Neutrophil (primary cell): ENCODE data around the gene UBASH3A.

Experiments
- H3K27ac ChIP-seq: fragments of 200-600 bp; sonication (generic); 2 replicates; pipeline ENCODE4 v1.5.1; 2016; ENCODE audit warnings: mild to moderate bottlenecking, moderate library complexity
- H3K27me3 ChIP-seq: fragments of 200-600 bp; sonication (generic); 2 replicates; pipeline ENCODE4 v1.6.0; 2016; ENCODE audit warnings: mild to moderate bottlenecking
- H3K36me3 ChIP-seq: fragments of 200-600 bp; sonication (generic); 2 replicates; pipeline ENCODE4 v1.5.1; 2017
- H3K4me1 ChIP-seq, 2 experiments: fragments of 200-600 bp in 1 of 2; sonication (generic) in 1 of 2; 1 replicate in 1 of 2; 2 replicates in 1 of 2; pipeline versions ENCODE4 v1.5.1 to v1.6.1; 2013 to 2016; ENCODE audit warnings: low read depth in 1 of 2, low read length in 1 of 2, mild to moderate bottlenecking in 1 of 2, moderate library complexity in 1 of 2; ENCODE audit not compliant: control insufficient read depth in 1 of 2, insufficient read depth in 1 of 2
- H3K4me3 ChIP-seq, 2 experiments: fragments of 200-600 bp in 1 of 2; sonication (generic) in 1 of 2; 1 replicate in 1 of 2; 2 replicates in 1 of 2; pipeline ENCODE4 v1.5.1; 2013 to 2016; ENCODE audit warnings: low read depth in 1 of 2, low read length in 1 of 2, mild to moderate bottlenecking in 1 of 2, moderate library complexity in 1 of 2
- H3K9me3 ChIP-seq: fragments of 200-600 bp; sonication (generic); 2 replicates; pipeline ENCODE4 v1.5.1; 2016
- TF ChIP-seq, protein P1 (sequence below): fragments of 200-600 bp; sonication (generic); IDR thresholded peaks from 2 replicates; pipeline ENCODE4 v1.5.1; 2016; ENCODE audit warnings: antibody characterized with exemption

UBASH3A gene

DNA sequence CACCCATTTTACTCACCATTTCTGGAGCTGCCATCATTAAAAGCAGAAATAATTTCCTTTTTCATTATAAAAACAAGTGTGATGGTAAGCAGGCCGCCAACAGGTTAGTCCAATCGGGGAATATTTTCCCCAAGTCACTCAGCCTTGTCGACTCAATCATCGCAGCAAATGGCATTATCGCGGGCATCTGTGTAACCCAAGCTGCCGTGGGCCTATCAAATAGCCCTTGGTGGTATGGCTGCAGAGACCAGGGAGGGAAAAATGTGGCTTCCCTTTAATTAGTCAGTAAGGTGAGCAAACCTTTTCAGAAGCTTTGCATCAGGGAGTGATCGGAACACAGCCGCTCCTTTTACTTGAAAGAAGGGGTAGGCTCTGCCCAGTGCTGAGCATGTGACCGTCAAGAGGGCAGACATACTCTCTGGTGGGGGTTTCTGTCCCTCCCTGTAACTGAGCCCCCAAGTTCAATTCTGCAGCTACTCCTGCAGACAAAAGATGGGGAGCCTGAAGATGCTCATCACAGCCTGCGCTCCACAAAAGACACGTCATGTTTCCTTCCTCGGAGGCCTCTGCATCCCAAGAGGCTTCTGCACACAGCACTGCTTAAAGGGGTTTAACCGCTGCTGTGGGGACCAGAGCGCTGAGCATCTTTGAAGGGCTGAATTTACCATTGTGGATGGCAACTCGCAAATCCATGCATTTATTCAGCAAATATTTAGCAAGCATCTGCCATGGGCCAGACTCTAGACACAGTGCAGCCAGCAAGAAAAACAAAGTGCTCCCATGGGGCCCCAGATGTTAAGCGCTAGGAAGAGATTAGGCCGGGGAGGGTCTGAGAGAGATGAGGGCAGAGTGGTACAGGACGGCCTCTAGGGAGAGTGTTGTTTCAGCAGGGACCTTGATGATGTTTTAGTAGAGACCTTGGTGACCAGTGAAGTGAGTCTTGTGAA, 6.6 kb upstream of the UBASH3A start:
- TF ChIP-seq, protein P1, sequence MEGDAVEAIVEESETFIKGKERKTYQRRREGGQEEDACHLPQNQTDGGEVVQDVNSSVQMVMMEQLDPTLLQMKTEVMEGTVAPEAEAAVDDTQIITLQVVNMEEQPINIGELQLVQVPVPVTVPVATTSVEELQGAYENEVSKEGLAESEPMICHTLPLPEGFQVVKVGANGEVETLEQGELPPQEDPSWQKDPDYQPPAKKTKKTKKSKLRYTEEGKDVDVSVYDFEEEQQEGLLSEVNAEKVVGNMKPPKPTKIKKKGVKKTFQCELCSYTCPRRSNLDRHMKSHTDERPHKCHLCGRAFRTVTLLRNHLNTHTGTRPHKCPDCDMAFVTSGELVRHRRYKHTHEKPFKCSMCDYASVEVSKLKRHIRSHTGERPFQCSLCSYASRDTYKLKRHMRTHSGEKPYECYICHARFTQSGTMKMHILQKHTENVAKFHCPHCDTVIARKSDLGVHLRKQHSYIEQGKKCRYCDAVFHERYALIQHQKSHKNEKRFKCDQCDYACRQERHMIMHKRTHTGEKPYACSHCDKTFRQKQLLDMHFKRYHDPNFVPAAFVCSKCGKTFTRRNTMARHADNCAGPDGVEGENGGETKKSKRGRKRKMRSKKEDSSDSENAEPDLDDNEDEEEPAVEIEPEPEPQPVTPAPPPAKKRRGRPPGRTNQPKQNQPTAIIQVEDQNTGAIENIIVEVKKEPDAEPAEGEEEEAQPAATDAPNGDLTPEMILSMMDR, result no peak
- Histone ChIP-seq H3K4me3 (no peak overlapping the region), H3K36me3 (no peaks in the 10 kb centered on the region), H3K4me1 (no peaks in the 10 kb centered on the region), H3K27me3 (no peaks in the 10 kb centered on the region), H3K9me3 (no peaks in the 10 kb centered on the region), H3K27ac (no peak overlapping the region)

DNA sequence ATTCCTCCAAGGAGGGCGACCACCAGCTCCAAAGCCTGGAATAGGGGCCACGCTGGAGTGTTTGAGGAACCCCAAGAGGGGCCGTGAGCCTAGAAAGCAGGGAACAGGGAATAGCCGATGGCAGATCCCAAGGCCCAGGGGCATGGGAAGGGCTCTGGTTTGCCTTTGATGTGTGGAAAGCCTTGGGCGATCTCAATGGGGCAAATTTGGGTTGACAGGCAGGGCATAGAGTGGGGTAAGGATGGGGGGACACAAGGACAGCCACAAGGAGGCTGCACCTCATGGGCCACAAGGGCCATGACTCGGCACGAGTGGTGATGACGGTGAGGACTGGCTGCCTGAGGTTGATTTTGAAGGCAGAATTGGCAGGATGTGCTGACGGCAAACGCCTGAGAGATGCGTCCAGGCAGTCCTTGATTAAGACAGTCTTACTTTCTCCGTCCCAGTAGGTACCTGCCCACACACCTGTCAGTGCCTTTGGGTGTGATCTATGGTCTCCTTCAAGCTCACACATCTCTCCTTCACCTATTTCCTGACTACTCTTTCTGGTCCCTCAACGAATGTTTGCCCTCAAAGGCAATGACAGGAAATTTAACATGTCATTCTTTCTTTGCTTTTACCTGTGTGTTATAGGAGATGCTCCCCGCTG, 5.8 kb upstream of the UBASH3A start:
- H3K27me3 ChIP-seq, result no peaks in the 10 kb centered on the region
- H3K36me3 ChIP-seq, result no peaks in the 10 kb centered on the region
- H3K4me1 ChIP-seq, result no peaks in the 10 kb centered on the region
- H3K27ac ChIP-seq, result no peak overlapping the region
- H3K4me3 ChIP-seq, result no peak overlapping the region
- no peaks in the 10 kb centered on the region for H3K9me3 ChIP-seq
- TF ChIP-seq, protein P1, result no peak

DNA sequence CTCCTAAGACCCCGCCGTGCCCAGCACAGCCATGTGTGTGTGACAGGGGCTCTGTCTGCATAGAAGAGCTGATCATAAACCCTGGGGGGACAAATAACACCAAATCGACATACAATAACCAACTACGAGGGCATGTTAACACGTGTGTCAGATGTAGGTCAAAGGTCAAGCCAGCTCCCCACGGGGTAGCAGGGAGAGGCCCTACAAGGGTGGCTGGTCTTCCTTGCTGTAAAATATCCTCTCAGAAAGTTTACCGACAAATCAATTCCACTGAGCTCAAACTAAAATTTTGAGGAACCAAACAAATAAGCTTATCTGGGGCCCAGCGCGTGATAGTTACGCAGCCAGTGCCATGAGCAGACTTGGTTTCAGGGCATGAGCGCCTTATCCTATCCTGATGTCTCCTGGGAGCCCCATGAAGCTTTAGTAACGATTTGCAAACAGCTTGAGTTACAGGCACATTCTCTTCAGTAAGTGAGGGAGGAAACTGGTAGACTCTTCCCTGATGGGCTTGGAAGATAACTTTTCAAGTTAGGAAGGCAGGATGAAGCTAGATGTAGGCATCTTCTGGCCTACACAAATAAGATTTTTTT, 5.2 kb upstream of the UBASH3A start:
- Histone ChIP-seq H3K27me3 (no peaks in the 10 kb centered on the region), H3K9me3 (no peaks in the 10 kb centered on the region), H3K4me3 (no peak overlapping the region), H3K36me3 (no peaks in the 10 kb centered on the region), H3K27ac (no peak overlapping the region), H3K4me1 (no peaks in the 10 kb centered on the region)
- TF ChIP-seq, protein P1, result no peak

DNA sequence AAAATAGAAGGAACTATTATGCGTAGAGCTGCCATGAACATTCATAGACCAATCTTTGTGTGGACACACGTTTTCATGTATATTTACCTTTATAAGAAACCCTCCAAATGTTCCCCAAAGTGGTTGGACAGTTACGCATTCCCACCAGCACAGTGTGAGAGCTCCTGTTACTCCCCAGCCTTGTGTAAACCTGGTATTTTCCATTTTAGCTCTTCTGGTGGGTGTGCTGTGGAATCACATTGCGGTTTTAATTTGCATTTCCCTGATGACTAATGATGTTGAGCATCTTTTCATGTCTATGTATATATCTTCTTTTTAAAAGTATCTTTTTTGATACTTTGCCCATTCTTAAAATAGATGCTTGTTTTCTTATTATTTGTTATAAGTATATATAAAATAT, 3.2 kb upstream of the UBASH3A start:
- TF ChIP-seq, protein P1, result no peak
- H3K4me3 ChIP-seq, result no peak overlapping the region
- H3K4me1 ChIP-seq, result no peaks in the 10 kb centered on the region

DNA sequence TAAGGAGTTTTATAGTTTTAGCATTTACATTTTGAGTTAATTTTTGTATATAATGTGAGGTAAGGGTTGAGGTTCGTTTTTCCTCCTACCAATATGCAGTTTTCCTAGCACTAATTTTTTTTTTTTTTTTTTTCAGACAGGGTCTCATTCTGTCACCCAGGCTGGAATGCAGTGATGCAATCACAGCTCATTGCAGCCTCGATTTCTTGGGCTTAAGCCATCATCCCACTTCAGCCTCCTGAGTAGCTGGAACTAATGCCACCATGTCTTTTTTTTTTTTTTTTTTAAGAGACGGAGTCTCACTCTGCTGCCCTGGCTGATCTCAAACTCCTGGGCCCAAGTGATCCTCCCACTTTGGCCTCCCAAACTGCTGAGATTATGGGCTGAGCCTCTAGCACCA, 2.5 kb upstream of the UBASH3A start:
- Histone ChIP-seq H3K4me1 (no peaks in the 10 kb centered on the region), H3K4me3 (no peak overlapping the region), H3K27me3 (no peaks in the 10 kb centered on the region), H3K9me3 (no peaks in the 10 kb centered on the region), H3K36me3 (no peaks in the 10 kb centered on the region), H3K27ac (no peak overlapping the region)
- TF ChIP-seq, protein P1, result no peak

More for the DNA sequence above, 3.2 kb upstream of the UBASH3A start:
- Histone ChIP-seq H3K27ac (no peak overlapping the region), H3K27me3 (no peaks in the 10 kb centered on the region), H3K36me3 (no peaks in the 10 kb centered on the region), H3K9me3 (no peaks in the 10 kb centered on the region)
